Inflammatory macrophage treated with lipopolysaccharide for 4 hours (primary cell): ENCODE data around the gene SVIL.
"Not testable (repeated sequence)": the region's sequence is repeated elsewhere in the genome, so short reads cannot be mapped to it uniquely, and the experiment has no call there.

Experiments used
- DNase-seq: peaks from one replicate; pipeline ENCODE4 v3.0.0-alpha.2; 2020

The SVIL gene

DNA sequence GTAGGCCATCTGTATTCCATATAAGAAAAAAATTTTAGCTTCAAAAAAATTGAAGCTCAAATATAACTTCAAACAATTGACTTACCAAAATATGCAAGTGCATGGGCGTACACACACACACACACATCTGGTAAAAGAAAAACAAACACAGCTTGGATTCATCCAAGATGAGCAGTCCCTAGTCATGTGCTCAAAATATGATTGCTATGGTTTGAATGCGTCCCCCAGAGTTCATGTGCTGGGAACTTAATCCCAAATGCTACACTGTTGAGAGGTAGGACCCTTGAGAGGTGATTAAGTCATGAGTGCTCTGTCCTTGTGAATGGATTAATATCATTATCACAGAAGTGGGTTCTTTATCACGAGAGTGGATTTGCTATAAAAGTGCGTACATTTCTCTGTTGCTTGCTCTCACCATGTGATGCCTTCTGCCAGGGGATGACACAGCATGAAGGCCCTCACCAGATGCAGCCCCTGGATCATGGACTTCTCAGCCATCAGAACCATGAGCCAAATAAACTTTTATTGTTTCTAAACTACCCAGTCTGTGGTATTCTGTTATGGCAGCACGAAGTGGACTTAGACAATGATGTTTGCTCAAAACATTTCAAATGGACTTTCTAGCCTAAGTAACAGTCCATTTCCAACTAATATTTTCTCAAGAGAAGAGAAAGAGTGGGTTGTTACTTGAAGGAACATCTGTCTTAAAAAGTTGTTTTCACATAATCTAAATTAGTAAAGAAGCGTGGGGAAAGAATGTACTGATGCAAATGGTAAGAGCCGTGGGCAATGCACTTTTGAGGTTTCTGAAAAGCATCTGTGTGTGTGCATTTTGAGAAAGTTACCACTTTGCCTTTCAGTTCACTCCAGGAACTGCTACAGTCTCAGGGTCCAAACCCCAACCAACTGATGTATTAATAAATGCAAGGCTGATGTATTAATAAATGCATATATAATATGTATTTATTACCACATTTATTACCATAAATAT lies 15.1 kb upstream of the SVIL start:
- DNase-seq: no peak

DNA sequence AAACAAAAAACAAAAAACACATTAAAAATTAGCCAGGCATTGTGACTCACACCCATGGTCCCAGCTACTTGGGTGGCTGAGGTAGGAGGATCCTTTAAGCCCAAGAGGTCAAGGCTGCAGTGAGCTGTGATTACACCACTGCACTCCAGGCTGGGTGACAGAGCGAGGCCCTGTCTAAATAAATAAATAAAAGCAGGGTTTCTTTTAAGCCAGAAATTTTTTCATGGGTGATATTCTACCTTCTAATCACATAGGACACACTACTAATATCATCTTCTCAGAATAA lies 14.2 kb upstream of the SVIL start:
- DNase-seq: peak; percentile 35

- no peak for DNase-seq
Observed at GRCh38 chr10:29648114-29648982, 13.6 kb upstream of the SVIL start.

- DNase-seq: no peak
Observed at GRCh38 chr10:29647478-29647877, 12.7 kb upstream of the SVIL start.

DNA sequence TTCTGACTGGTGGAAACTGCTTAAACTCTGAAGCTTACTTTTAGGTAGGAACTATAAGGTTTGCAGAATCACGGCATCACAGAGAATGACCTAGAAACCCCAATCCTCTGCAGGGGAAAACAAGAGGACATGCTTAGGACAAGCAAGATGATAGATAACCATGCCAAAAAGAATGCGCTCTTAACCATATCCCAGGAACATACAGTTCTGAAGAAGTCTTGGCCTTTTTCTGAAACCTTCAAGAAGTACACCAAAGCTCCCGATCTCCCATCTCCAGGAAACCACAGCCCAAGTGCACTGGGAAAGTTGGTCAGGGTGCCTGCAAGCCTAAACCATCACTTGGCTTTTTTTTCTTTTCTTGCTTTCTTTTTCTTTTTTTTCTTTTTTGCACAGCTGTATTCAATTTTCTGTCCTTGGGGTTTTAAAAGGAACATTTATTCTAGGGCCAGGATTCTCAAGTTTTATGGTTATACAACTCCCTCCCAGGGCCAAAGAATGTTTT lies 12.2 kb upstream of the SVIL start:
- DNase-seq: no peak

- peak; percentile 52 for DNase-seq
Observed at GRCh38 chr10:29646238-29646902, 11.6 kb upstream of the SVIL start.

- DNase-seq: no peak
Observed at GRCh38 chr10:29643771-29644501, 9.2 kb upstream of the SVIL start.

GRCh38 chr10:29642990-29643389 lies 8.2 kb upstream of the SVIL start:
- DNase-seq: peak; percentile 61

DNA sequence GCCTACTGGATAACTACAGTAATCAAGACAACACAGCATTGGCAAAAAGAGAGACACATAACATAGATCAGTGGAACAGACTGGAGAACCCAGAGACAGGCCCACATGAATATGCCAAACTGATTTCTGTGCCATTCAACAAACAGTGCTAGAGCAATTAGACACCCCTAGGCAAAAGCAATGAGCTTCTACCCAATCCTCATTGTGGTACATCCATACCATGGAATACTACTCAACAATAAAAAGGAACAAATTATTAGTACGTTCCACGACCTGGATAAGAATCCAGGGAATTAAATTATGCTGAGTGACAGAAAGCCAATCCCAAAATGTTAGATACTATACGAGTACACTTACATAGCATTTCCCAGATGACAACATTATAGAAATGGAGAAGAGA lies 2.8 kb upstream of the SVIL start:
- no peak for DNase-seq

- DNase-seq: peak; percentile 76
Observed at GRCh38 chr10:29636178-29636577, 1.4 kb upstream of the SVIL start.

GRCh38 chr10:29635711-29636144 lies 957 bp upstream of the SVIL start:
- DNase-seq: no peak

- no peak for DNase-seq
Observed at GRCh38 chr10:29634105-29634504, 666 bp downstream of the SVIL start.

GRCh38 chr10:29631049-29631339 lies 3.8 kb downstream of the SVIL start:
- no peak for DNase-seq

DNA sequence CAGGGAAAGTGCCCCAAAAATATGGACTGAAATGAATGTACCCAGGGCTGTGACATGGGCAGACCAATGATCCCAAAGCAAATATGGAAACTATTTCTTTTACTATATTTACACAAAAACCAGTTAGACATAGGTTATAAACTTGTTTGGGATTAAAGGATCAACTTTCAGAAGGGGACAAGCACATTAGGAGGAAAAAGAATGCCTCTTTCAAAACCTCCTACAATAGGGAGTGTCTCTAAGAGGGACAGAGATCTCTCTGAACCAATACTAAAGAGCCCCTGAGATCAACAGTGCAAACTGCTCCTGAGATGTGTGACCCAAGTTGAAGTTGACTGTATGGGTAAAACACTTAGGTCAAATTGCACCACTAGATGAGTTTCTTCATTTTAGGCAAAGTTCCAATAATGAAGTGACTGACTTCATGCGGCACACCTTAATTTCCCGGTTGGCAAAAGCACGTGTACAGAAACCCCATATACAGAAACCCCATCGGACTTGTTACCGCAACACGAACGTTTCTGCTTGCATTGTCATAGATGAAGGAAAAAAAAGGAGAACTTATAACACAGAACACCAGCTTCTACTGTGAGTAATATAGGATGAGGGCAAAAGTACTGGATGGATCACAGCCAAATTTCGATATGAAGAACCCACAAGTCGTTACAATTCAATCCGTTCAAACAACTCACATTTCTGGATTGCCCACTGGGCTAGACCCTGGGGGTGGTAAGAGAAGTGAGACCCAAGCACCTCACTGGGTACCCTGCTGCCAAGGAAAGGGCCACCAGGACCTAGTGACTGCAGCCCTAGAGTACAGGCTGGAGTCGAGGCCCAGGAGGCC lies 4.3 kb downstream of the SVIL start:
- DNase-seq: peak; percentile 87

- DNase-seq: no peak
Observed at GRCh38 chr10:29628912-29629526, 5.8 kb downstream of the SVIL start.

- DNase-seq: no peak
Observed at GRCh38 chr10:29628311-29628710, 6.5 kb downstream of the SVIL start.

GRCh38 chr10:29627201-29628132 lies 7.3 kb downstream of the SVIL start:
- peak; percentile 39 for DNase-seq

GRCh38 chr10:29624357-29624756 lies 10.4 kb downstream of the SVIL start:
- DNase-seq: not testable (repeated sequence)

- DNase-seq: peak; percentile 49
Observed at GRCh38 chr10:29623797-29624196, 11.0 kb downstream of the SVIL start.

- DNase-seq: no peak
Observed at GRCh38 chr10:29622382-29622922, 12.3 kb downstream of the SVIL start.
